ENCODE data around the gene DPP6.

GRCh38 chr7:154415709-154416399, 363.7 kb downstream of the DPP6 start:
- TF ChIP-seq CTCF (optimal IDR thresholded peaks at IDR 0.05 in 1 of 3, IDR thresholded peaks at IDR 0.05 in 1 of 3, conservative IDR thresholded peaks at IDR 0.05 in 1 of 3; ENCODE audit: extremely low read depth in 1 of 3, insufficient read depth in 2 of 3, low read length in 3 of 3) (no peak), EZH2 (IDR thresholded peaks at IDR 0.05; ENCODE audit: low read length) (no peak)

Measured in keratinocyte (primary cell).